ENCODE results near the gene RAPGEF2. TPM values are rescaled to one million over a fixed set of nuclear protein-coding genes. Genes with fewer than 3 reads are reported as not detected.
A peak's percentile ranks its signal among the peaks of the same experiment; 100 is the strongest.

RAPGEF2 gene
- total and polyA plus RNA-seq, 9 of the 15 experiments (the other 6 are each of a cell fraction or from before 2014, with no cell fraction given) = 3.1 to 32.6 (median 23.1) TPM

- H3K27ac ChIP-seq (ENCODE audit: extremely low read depth, low read depth, low read length) = peak overlapping the region; percentile 93
- 0 out of 2 replicates have a peak, but pooled peaks have one; percentile 61 for TF ChIP-seq ZBTB26 (CRISPR knock-in tag; IDR thresholded peaks at IDR 0.05)
- TF ChIP-seq RBM15 (IDR thresholded peaks at IDR 0.05; ENCODE audit: insufficient read depth, low read length) = no peak
- TF ChIP-seq PBX2 (CRISPR knock-in tag; IDR thresholded peaks at IDR 0.05; ENCODE audit: low read depth) = no peak
- peak; percentile 55 for TF ChIP-seq PBX2 (tag; conservative IDR thresholded peaks at IDR 0.05; ENCODE audit: low read depth)
- peak; percentile 90 for TF ChIP-seq PKNOX1 (IDR thresholded peaks at IDR 0.05)
- 0 out of 2 replicates have a peak, but pooled peaks have one; percentile 29 for TF ChIP-seq EHMT2 (IDR thresholded peaks at IDR 0.05)
- 0 out of 2 replicates have a peak, but pooled peaks have one; percentile 15 for TF ChIP-seq LARP7 (IDR thresholded peaks at IDR 0.05)
- TF ChIP-seq MXD1 (CRISPR knock-in tag; IDR thresholded peaks at IDR 0.05; ENCODE audit: borderline replicate concordance, poor library complexity, severe bottlenecking) = no peak
- ChIA-PET POLR2A (interaction anchor here (0.6 to 3.1 kb wide), 7 partner anchors 8 to 770 kb away, joined by 3 to 12 read pairs (median 5); no protein-coding TSS in a partner anchor), CTCF (ENCODE audit: low intra/inter-chr PET ratio) (no interaction called here)
- 0% methylated on average over 1 of the region's 1 CpG for WGBS (ENCODE audit: insufficient coverage, low coverage, missing lambda C conversion rate)
- no TSS peak for BruUV-seq (replicated peaks)
- peak overlapping the region; percentile 90 for H3K4me2 ChIP-seq (ENCODE audit: insufficient read depth, low read length)
- H3K36me3 ChIP-seq (ENCODE audit: control insufficient read depth, insufficient read depth, low read length) = no peaks in the 10 kb centered on the region
- no peaks in the 10 kb centered on the region for H3K9me1 ChIP-seq (ENCODE audit: control insufficient read depth, insufficient read depth, low read length)
- no peaks in the 10 kb centered on the region for H3K9me3 ChIP-seq (replicated peaks; ENCODE audit: control insufficient read depth, insufficient read depth, low read depth, low read length)
- H3K79me2 ChIP-seq (ENCODE audit: control insufficient read depth, insufficient read depth, low read length) = peaks cover 89% of the 10 kb centered on the region
- ATAC-seq (peak; percentile 24), DNase-seq (ENCODE audit: extremely low read depth in 1 of 4, low spot score in 3 of 4) (no peak), FAIRE-seq (no peak)
- no peak overlapping the region for H2AFZ ChIP-seq (ENCODE audit: low read depth, low read length)
- in situ Hi-C loops (cut with MboI) = no loop called here
- H4K20me1 ChIP-seq (replicated peaks; ENCODE audit: control insufficient read depth, insufficient read depth, low read length) = no peaks in the 10 kb centered on the region
- intact Hi-C loops (cut with micrococcal nuclease) = loop anchor here (2.0 to 5.0 kb wide), 2 partner anchors 47 to 109 kb away; no protein-coding TSS in a partner anchor
- no peak overlapping the region for H3K4me3 ChIP-seq
- peaks cover 12 to 55% of the 10 kb centered on the region in 2 experiments; a peak in 4 of 5 replicates for H3K4me1 ChIP-seq (replicated peaks in 1 of 2; ENCODE audit: control insufficient read depth in 2 of 2, insufficient read depth in 2 of 2, low read length in 2 of 2)
- peak overlapping the region in 1 of 2 experiments; percentile 14; a peak in 1 of 4 replicates for H3K9ac ChIP-seq (ENCODE audit: insufficient read depth in 1 of 2, low read depth in 2 of 2, low read length in 2 of 2)
- H3K27me3 ChIP-seq (ENCODE audit: control insufficient read depth in 2 of 2, insufficient read depth in 2 of 2, low read length in 2 of 2) = no peaks in the 10 kb centered on the region
These were observed 48.8 kb downstream of the RAPGEF2 start for GRCh38 chr4:159151689-159152088.
